Transverse colon (tissue), 4 donors: Measurements from ENCODE around the gene STYXL1. TPM values are rescaled to one million over a fixed set of nuclear protein-coding genes. Genes with fewer than 3 reads are reported as not detected.
"Not testable (repeated sequence)": the region's sequence is repeated elsewhere in the genome, so short reads cannot be mapped to it uniquely, and the experiment has no call there.

Experiments
- DNase-seq: peaks from one replicate; pipeline ENCODE4 v3.0.0-alpha.2; 2019
- H3K27ac ChIP-seq, 4 donors: fragments of 200-600 bp; sonication (generic); 2 replicates each; pipeline ENCODE4 v1.5.1; 2016 to 2018; ENCODE audit warnings: inconsistent platforms in 4 of 4
- H3K27me3 ChIP-seq: fragments of 200-600 bp; sonication (generic); 2 replicates; pipeline ENCODE4 v1.5.1; 2017; ENCODE audit warnings: inconsistent platforms
- H3K36me3 ChIP-seq, 4 donors: fragments of 200-600 bp; sonication (generic); 2 replicates each; pipeline ENCODE4 v1.5.1; 2017 to 2019; ENCODE audit warnings: inconsistent platforms in 4 of 4
- H3K4me1 ChIP-seq, 4 donors: fragments of 200-600 bp; sonication (generic); 2 replicates each; pipeline ENCODE4 v1.5.1; 2017 to 2020; ENCODE audit warnings: inconsistent platforms in 4 of 4
- H3K4me3 ChIP-seq, 4 donors: fragments of 200-600 bp; sonication (generic); 1 replicate in 1 of 4; 2 replicates in 3 of 4; pipeline versions ENCODE4 v1.5.1 to v1.6.1; 2017 to 2019; ENCODE audit warnings: inconsistent platforms in 4 of 4
- H3K9me3 ChIP-seq, 2 donors: fragments of 200-600 bp; sonication (generic); 2 replicates each; pipeline ENCODE4 v1.5.1; 2017 to 2019; ENCODE audit warnings: inconsistent platforms in 2 of 2
- CTCF ChIP-seq, 5 experiments: fragments of 200-600 bp in 3 of 5; fragments of 450-650 bp in 2 of 5; sonication (generic) in 3 of 5; IDR thresholded peaks; 1 replicate in 2 of 5; 2 replicates in 3 of 5; pipeline ENCODE4 v1.5.1; 2016 to 2017; ENCODE audit warnings: antibody characterized with exemption in 5 of 5, inconsistent platforms in 3 of 5, mild to moderate bottlenecking in 2 of 5, moderate library complexity in 1 of 5
- EP300 ChIP-seq: sonication (generic); formaldehyde crosslinking; IDR thresholded peaks from one replicate; pipeline ENCODE4 v1.6.1; 2017; ENCODE audit warnings: antibody characterized with exemption, low read depth
- POLR2A ChIP-seq: fragments of 450-650 bp; IDR thresholded peaks from one replicate; pipeline ENCODE4 v1.6.1; 2016; ENCODE audit warnings: antibody characterized with exemption, mild to moderate bottlenecking, moderate library complexity
- POLR2AphosphoS5 ChIP-seq, 3 donors: sonication (generic); formaldehyde crosslinking; IDR thresholded peaks; one replicate each; pipeline ENCODE4 v1.6.1; 2016; ENCODE audit warnings: antibody characterized with exemption in 3 of 3
- WGBS, 2 donors: methylation state at CpG; one replicate each; pipeline ENCODE4 v1.1.5; 2018; ENCODE audit warnings: low coverage in 1 of 2; 5-methylcytosine and 5-hydroxymethylcytosine counted together
- in situ Hi-C, 4 donors: fragments of 200-750 bp; cut with MboI; loops; one replicate each; pipeline versions ENCODE4 v1.15.0 to v1.15.1; 2017; ENCODE audit warnings: low sequenced_read_pairs in 3 of 4, low pct_ligation_motif_present in 1 of 4, low pct_unique_long_range_greater_than_20kb in 1 of 4
- intact Hi-C: fragments of 100-400 bp; cut with DNase I; formaldehyde crosslinking; loops from one replicate; pipeline ENCODE4 v1.15.1; 2023; ENCODE audit warnings: low total_unique reads
- total RNA-seq, 4 donors: library from RNA; depleted of rRNA; stranded (reverse); fragments of >200 nt; gene quantifications; one replicate each; pipeline ENCODE4 v1.1.0, GENCODE V29; 2016

The STYXL1 gene
- total RNA-seq, 4 donors from 2014 or later, result 3.4 to 51.9 (median 20.9) TPM

GRCh38 chr7:76063114-76063513 is 15.3 kb upstream of the STYXL1 start:
- no peak for TF ChIP-seq EP300
- TF ChIP-seq POLR2AphosphoS5 (IDR thresholded peaks at IDR 0.05), result no peak
- TF ChIP-seq CTCF (IDR thresholded peaks at IDR 0.05), result no peak
- no peak for TF ChIP-seq POLR2A
- H3K4me1 ChIP-seq, result peaks cover 3 to 5% (median 4%) of the 10 kb centered on the region in 4 donors
- 92% methylated on average over 8 of the region's 10 CpGs; no CpG with 5 or more reads in 1 of the 2 donors for WGBS, 2 donors
- H3K27ac ChIP-seq, result no peak overlapping the region
- in situ Hi-C loops, result no loop called here
- H3K4me3 ChIP-seq, result no peak overlapping the region
- intact Hi-C loops, result no loop called here
- peaks cover 0 to 74% (median 33%) of the 10 kb centered on the region in 4 donors for H3K36me3 ChIP-seq
- H3K27me3 ChIP-seq, result no peaks in the 10 kb centered on the region
- no peak for DNase-seq
- H3K9me3 ChIP-seq, result no peaks in the 10 kb centered on the region

DNA sequence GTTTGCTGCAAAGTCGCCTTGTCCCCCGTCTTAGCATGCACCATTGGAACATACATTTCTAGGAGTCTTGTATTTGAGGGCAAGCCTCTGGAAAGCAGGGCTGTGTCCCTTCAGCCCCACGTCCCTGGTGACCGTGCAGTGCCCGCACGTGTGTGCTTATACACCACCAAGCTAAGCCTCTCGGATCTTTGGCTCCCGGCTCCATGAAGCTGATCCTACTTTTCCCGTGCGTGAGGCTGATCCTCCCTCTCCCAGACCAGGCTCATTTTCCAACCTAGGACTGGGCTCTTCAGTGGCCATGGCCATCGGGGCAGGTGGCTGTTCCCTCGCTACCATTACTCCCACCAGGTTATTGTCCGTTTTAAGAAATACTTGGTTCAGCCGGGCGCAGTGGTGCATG is 14.5 kb upstream of the STYXL1 start:
- H3K36me3 ChIP-seq, result peaks cover 0 to 79% (median 35%) of the 10 kb centered on the region in 4 donors
- in situ Hi-C loops, result no loop called here

DNA sequence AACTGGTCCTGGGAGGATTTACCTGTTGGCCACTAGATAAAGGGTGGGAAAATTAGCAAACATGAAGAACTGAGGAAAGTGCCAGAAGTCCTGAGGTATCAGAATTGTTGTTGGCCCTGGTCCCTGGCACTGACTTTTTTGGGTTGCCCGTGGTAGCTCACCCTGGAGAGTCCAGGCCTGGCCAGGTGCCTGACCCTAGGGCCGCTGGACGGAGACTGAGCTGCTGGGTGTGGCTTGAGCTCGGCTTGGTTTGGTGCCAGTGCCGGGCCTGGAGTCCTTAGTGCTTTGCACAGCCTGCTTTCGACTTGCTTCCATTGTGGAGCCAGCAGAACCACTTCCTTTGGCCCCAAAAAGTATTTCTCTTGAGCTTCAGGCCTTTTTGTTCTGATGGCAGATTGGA is 13.0 kb upstream of the STYXL1 start:
- H3K9me3 ChIP-seq, result no peaks in the 10 kb centered on the region
- TF ChIP-seq EP300 (no peak), POLR2AphosphoS5 (IDR thresholded peaks at IDR 0.05) (no peak), POLR2A (no peak), CTCF (IDR thresholded peaks at IDR 0.05) (no peak)
- H3K4me1 ChIP-seq, result peaks cover 3 to 20% (median 6%) of the 10 kb centered on the region in 4 donors
- WGBS, 2 donors, result 91% methylated on average over 6 of the region's 6 CpGs; no CpG with 5 or more reads in 1 of the 2 donors
- no peak overlapping the region for H3K4me3 ChIP-seq
- no peaks in the 10 kb centered on the region for H3K27me3 ChIP-seq
- in situ Hi-C loops (no loop called here), intact Hi-C loops (no loop called here)
- no peak overlapping the region for H3K27ac ChIP-seq
- peaks cover 0 to 65% (median 30%) of the 10 kb centered on the region in 4 donors for H3K36me3 ChIP-seq
- no peak for DNase-seq

More for the DNA sequence above, 14.5 kb upstream of the STYXL1 start:
- TF ChIP-seq POLR2A, result no peak
- no peak for DNase-seq
- H3K27me3 ChIP-seq, result no peaks in the 10 kb centered on the region
- H3K27ac ChIP-seq, result no peak overlapping the region
- H3K4me3 ChIP-seq, result no peak overlapping the region
- H3K4me1 ChIP-seq, result peaks cover 3 to 13% (median 4%) of the 10 kb centered on the region in 4 donors
- intact Hi-C loops, result no loop called here
- 96 to 100% methylated on average over 2 to 15 of the region's 15 CpGs for WGBS, 2 donors
- no peaks in the 10 kb centered on the region for H3K9me3 ChIP-seq

DNA sequence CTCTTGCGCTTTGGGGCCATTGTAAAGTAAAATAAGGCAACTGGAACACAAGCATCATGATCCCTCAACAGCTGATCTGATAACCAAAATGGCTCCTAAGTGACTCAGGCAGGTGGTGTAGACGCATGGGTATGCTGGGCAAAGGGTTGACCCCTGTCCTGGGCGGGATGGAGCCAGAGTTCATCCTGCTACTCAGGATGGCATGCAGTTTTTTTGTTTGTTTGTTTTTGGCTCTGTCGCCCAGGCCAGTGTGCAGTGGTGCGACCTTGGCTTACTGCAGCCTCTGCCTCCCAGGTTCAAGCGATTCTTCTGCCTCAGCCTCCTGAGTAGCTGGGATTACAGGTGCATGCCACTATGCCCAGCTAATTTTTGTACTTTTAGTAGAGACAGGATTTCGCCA is 10.9 kb upstream of the STYXL1 start:
- H3K4me3 ChIP-seq, H3K27me3 ChIP-seq, H3K9me3 ChIP-seq, H3K27ac ChIP-seq, in situ Hi-C loops, intact Hi-C loops: not testable (repeated sequence)
- peak; percentile 35 for DNase-seq
- H3K4me1 ChIP-seq, result peaks cover 3 to 19% (median 8%) of the 10 kb centered on the region in 4 donors
- H3K36me3 ChIP-seq, result peaks cover 0 to 49% (median 22%) of the 10 kb centered on the region in 4 donors
- WGBS, 2 donors, result 80 to 95% methylated on average over 2 to 7 of the region's 7 CpGs

- Histone ChIP-seq H3K4me1 (peaks cover 0 to 15% (median 7%) of the 10 kb centered on the region in 4 donors), H3K27me3 (no peaks in the 10 kb centered on the region), H3K27ac (peak overlapping the region in 2 of 4 donors; percentile 1 to 37), H3K4me3 (no peak overlapping the region), H3K9me3 (no peaks in the 10 kb centered on the region), H3K36me3 (peaks cover 0 to 49% (median 21%) of the 10 kb centered on the region in 4 donors)
- WGBS, 2 donors, result 40 to 80% methylated on average over 1 to 11 of the region's 11 CpGs
- DNase-seq, result no peak
- TF ChIP-seq POLR2AphosphoS5 (IDR thresholded peaks at IDR 0.05) (no peak), CTCF (IDR thresholded peaks at IDR 0.05) (no peak), EP300 (no peak), POLR2A (no peak)
- in situ Hi-C loops (no loop called here), intact Hi-C loops (no loop called here)
Observed at GRCh38 chr7:76057813-76058145, 10.0 kb upstream of the STYXL1 start.
